ENCODE data around the gene NELFE. TPM values are rescaled to one million over a fixed set of nuclear protein-coding genes. Genes with fewer than 3 reads are reported as not detected.
"Not testable (repeated sequence)": the region's sequence is repeated elsewhere in the genome, so short reads cannot be mapped to it uniquely, and the experiment has no call there.

Gene NELFE
- total RNA-seq, 1 experiment from 2014 or later: 91.4 TPM

GRCh38 chr6:32005538-32005880 is 46.7 kb upstream of the NELFE start:
- not testable (repeated sequence) for H3T11ph ChIP-seq (ENCODE audit: low read length); H3K36me3 Mint-ChIP-seq (ENCODE audit: insufficient read depth in 1 of 3, low read depth in 3 of 3); H3K9me3 Mint-ChIP-seq; H3K27me3 Mint-ChIP-seq (ENCODE audit: low read depth); H3K27ac ChIP-seq (ENCODE audit: insufficient read length, low read depth, low read length); H3K9ac ChIP-seq (ENCODE audit: extremely low read depth, insufficient read length, low read length); H2AK5ac ChIP-seq (ENCODE audit: insufficient read length, low read length); DNase-seq; H4K91ac ChIP-seq (ENCODE audit: insufficient read length, low read depth, low read length); H3K27ac Mint-ChIP-seq; H3K56ac ChIP-seq (ENCODE audit: insufficient read length, low read depth, low read length); H3K79me1 ChIP-seq (ENCODE audit: insufficient read depth, low read depth, low read length, poor library complexity, severe bottlenecking); H3K4ac ChIP-seq (ENCODE audit: low read depth, low read length); H2BK5ac ChIP-seq (ENCODE audit: insufficient read length, low read length); H3K79me2 ChIP-seq (ENCODE audit: insufficient read depth, low read length); H3K4me1 ChIP-seq (ENCODE audit: insufficient read depth, low read length); H2BK15ac ChIP-seq (ENCODE audit: low read depth, low read length); H3K27me3 ChIP-seq (ENCODE audit: insufficient read depth, low read length); H3K4me1 Mint-ChIP-seq; H3K23me2 ChIP-seq (ENCODE audit: insufficient read length, low read depth, low read length, poor library complexity, severe bottlenecking); H2BK12ac ChIP-seq (ENCODE audit: insufficient read length, low read depth, low read length); H3K14ac ChIP-seq (ENCODE audit: insufficient read depth, low read length); H3K4me3 Mint-ChIP-seq; H4K5ac ChIP-seq (ENCODE audit: insufficient read length, low read depth, low read length); H2BK20ac ChIP-seq (ENCODE audit: low read depth, low read length, poor library complexity, severe bottlenecking); H3K4me2 ChIP-seq (ENCODE audit: insufficient read depth, insufficient read length, low read length); H4K8ac ChIP-seq (replicated peaks; ENCODE audit: insufficient read length, low read depth, low read length); H2BK120ac ChIP-seq (ENCODE audit: low read depth, low read length, poor library complexity, severe bottlenecking); H2AFZ ChIP-seq (ENCODE audit: low read length); H4K20me1 ChIP-seq (ENCODE audit: control insufficient read depth, insufficient read depth, insufficient read length); H3K23ac ChIP-seq (ENCODE audit: insufficient read length, low read depth, low read length); H3K18ac ChIP-seq (ENCODE audit: insufficient read length, low read depth, low read length); H3K9me3 ChIP-seq (ENCODE audit: control insufficient read depth, low read depth, low read length)
- WGBS (ENCODE audit: extremely low coverage, insufficient read length, low lambda C conversion rate): no CpG with 5 or more reads among the region's 9 CpGs

- H3K23ac ChIP-seq (ENCODE audit: insufficient read length, low read depth, low read length); H3K4me2 ChIP-seq (ENCODE audit: insufficient read depth, insufficient read length, low read length); H3K9me3 Mint-ChIP-seq; H2AFZ ChIP-seq (ENCODE audit: low read length); H4K8ac ChIP-seq (replicated peaks; ENCODE audit: insufficient read length, low read depth, low read length); H3K4me1 Mint-ChIP-seq; DNase-seq; H4K20me1 ChIP-seq (ENCODE audit: control insufficient read depth, insufficient read depth, insufficient read length); H3K14ac ChIP-seq (ENCODE audit: insufficient read depth, low read length); H3K9ac ChIP-seq (ENCODE audit: extremely low read depth, insufficient read length, low read length); H4K91ac ChIP-seq (ENCODE audit: insufficient read length, low read depth, low read length); H3K27ac Mint-ChIP-seq; H2AK5ac ChIP-seq (ENCODE audit: insufficient read length, low read length); H2BK120ac ChIP-seq (ENCODE audit: low read depth, low read length, poor library complexity, severe bottlenecking); H3K27me3 Mint-ChIP-seq (ENCODE audit: low read depth); H2BK12ac ChIP-seq (ENCODE audit: insufficient read length, low read depth, low read length); H2BK15ac ChIP-seq (ENCODE audit: low read depth, low read length); H4K5ac ChIP-seq (ENCODE audit: insufficient read length, low read depth, low read length); H3K4me1 ChIP-seq (ENCODE audit: insufficient read depth, low read length); H3K79me1 ChIP-seq (ENCODE audit: insufficient read depth, low read depth, low read length, poor library complexity, severe bottlenecking); H3K4ac ChIP-seq (ENCODE audit: low read depth, low read length); H2BK5ac ChIP-seq (ENCODE audit: insufficient read length, low read length); H3K56ac ChIP-seq (ENCODE audit: insufficient read length, low read depth, low read length); H3K23me2 ChIP-seq (ENCODE audit: insufficient read length, low read depth, low read length, poor library complexity, severe bottlenecking); H3K18ac ChIP-seq (ENCODE audit: insufficient read length, low read depth, low read length); H3K79me2 ChIP-seq (ENCODE audit: insufficient read depth, low read length); H3T11ph ChIP-seq (ENCODE audit: low read length); H2BK20ac ChIP-seq (ENCODE audit: low read depth, low read length, poor library complexity, severe bottlenecking); H3K36me3 Mint-ChIP-seq (ENCODE audit: insufficient read depth in 1 of 3, low read depth in 3 of 3); H3K4me3 Mint-ChIP-seq; H3K27me3 ChIP-seq (ENCODE audit: insufficient read depth, low read length); H3K27ac ChIP-seq (ENCODE audit: insufficient read length, low read depth, low read length); H3K9me3 ChIP-seq (ENCODE audit: control insufficient read depth, low read depth, low read length): not testable (repeated sequence)
- WGBS (ENCODE audit: extremely low coverage, insufficient read length, low lambda C conversion rate): no CpG with 5 or more reads among the region's 13 CpGs
Measured at GRCh38 chr6:32004864-32005537, 46.2 kb upstream of the NELFE start.

Data from H9 (cell line).